ENCODE results near the gene DPCD.

Gene DPCD

DNA sequence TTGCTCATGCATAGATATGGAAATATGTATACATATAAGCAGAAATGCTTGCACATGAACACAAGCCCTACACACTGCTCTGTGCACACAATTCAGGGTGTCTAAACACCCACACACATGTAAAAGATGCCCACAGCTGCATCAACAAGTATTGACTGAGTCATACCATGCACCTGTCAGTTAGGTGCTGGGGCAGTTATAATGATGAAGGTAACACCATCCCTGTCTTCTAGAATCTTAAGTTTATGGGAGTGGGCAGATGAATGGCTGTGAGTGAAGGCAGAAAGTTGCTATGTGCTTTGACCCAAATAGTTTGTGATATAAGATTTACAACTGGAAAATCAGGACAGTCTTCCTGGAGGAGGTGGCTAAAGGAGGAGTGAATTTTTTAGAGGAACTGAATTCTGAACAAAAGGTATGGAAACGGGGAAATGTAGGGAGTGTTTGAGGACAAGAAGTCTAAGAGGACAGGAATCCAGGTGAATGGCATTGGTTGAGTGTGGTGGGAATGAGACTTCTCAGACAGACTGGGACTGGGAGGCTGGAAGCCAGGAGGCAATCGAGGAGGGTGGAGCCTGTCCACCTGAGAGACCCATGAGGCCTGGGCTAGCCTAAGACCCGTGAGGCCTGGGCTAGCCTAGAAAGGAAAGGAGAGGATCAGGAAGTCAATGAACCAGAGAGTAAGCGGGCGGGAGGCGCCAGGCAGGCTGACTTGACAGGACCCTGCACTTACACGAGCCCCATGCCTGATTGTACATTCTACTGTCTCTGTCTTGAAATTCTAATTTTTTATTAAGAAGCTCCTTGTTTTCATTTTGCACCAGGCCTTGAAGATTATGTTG lies 20.7 kb upstream of the DPCD start:
- Histone ChIP-seq H3K9me3 (ENCODE audit: control insufficient read depth, insufficient read depth, low read length) (no peaks in the 10 kb centered on the region), H3K4me3 (ENCODE audit: low read length) (no peak overlapping the region), H3K27ac (ENCODE audit: low read length) (no peak overlapping the region), H3K4me1 (ENCODE audit: control insufficient read depth, insufficient read depth, low read length) (peaks cover 6% of the 10 kb centered on the region; the same call in 1 of the 2 replicates), H3K27me3 (ENCODE audit: control insufficient read depth, insufficient read depth, low read length) (peaks cover 4% of the 10 kb centered on the region; the same call in 1 of the 2 replicates), H3K36me3 (ENCODE audit: control insufficient read depth, insufficient read depth, low read length) (no peaks in the 10 kb centered on the region)
- no peak for DNase-seq (ENCODE audit: low read depth, low spot score)
- no CpG with 5 or more reads among the region's 7 CpGs for WGBS (ENCODE audit: insufficient coverage, insufficient read length)

DNA sequence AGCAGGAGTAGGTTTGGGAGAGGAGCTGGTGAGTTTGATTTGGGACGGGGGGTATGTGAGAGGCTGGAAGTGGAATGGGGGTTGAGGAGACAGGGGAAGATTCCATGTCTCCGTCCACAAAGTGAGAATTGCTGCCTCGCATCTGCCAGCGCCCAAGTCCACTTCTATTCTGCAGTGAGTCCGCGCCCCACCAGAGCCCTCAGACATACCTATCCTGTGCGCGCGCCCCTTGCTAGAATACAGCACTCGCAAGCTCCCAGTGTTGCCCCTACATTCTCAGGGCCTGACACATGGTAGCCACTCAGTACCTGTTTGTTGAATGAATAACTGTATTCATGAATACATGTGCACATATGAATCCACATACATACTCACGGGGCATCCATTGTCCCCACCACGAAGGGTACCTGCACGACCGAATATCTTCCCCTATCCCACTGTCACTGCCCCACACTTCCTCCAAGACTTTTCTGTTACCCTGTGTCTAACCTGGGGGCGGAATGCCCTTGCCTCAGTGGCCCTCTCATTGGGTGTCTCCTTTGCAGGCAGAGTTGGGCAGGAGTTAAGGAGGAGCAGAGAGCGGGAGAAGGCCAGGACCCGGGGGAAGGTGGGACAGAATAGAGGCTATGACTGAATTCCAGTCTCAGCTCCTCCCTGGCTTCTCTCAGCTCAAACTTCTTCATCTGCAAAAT lies 19.9 kb upstream of the DPCD start:
- Histone ChIP-seq H3K36me3 (ENCODE audit: control insufficient read depth, insufficient read depth, low read length) (no peaks in the 10 kb centered on the region), H3K27me3 (ENCODE audit: control insufficient read depth, insufficient read depth, low read length) (peaks cover 4% of the 10 kb centered on the region; the same call in 1 of the 2 replicates), H3K9me3 (ENCODE audit: control insufficient read depth, insufficient read depth, low read length) (no peaks in the 10 kb centered on the region), H3K27ac (ENCODE audit: low read length) (no peak overlapping the region), H3K4me3 (ENCODE audit: low read length) (no peak overlapping the region), H3K4me1 (ENCODE audit: control insufficient read depth, insufficient read depth, low read length) (peaks cover 6% of the 10 kb centered on the region; the same call in 1 of the 2 replicates)
- no peak for DNase-seq (ENCODE audit: low read depth, low spot score)
- 100% methylated on average over 1 of the region's 17 CpGs for WGBS (ENCODE audit: insufficient coverage, insufficient read length)

DNA sequence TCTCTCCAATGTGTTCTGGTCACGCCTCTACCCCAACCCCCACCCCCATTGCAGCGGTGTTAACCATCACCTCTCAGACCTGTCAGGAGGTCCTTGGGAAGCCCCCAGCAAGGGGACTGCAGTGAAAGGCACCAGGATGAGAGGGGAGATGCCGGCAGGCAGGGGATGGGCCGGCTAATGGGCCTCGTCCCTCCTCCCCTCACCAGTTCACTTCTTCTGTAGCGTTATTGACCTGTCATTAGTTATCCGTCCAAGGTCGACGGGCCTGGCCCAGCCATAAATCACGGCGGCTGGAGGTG lies 18.8 kb upstream of the DPCD start:
- no peaks in the 10 kb centered on the region for H3K36me3 ChIP-seq (ENCODE audit: control insufficient read depth, insufficient read depth, low read length)
- peaks cover 4% of the 10 kb centered on the region; the same call in 1 of the 2 replicates for H3K27me3 ChIP-seq (ENCODE audit: control insufficient read depth, insufficient read depth, low read length)
- H3K4me1 ChIP-seq (ENCODE audit: control insufficient read depth, insufficient read depth, low read length): peaks cover 6% of the 10 kb centered on the region; the same call in 1 of the 2 replicates
- peak overlapping the region; percentile 37; the same call in 1 of the 2 replicates for H3K4me3 ChIP-seq (ENCODE audit: low read length)
- WGBS (ENCODE audit: insufficient coverage, insufficient read length): no CpG with 5 or more reads among the region's 11 CpGs
- no peaks in the 10 kb centered on the region for H3K9me3 ChIP-seq (ENCODE audit: control insufficient read depth, insufficient read depth, low read length)
- DNase-seq (ENCODE audit: low read depth, low spot score): no peak
- no peak overlapping the region for H3K27ac ChIP-seq (ENCODE audit: low read length)

DNA sequence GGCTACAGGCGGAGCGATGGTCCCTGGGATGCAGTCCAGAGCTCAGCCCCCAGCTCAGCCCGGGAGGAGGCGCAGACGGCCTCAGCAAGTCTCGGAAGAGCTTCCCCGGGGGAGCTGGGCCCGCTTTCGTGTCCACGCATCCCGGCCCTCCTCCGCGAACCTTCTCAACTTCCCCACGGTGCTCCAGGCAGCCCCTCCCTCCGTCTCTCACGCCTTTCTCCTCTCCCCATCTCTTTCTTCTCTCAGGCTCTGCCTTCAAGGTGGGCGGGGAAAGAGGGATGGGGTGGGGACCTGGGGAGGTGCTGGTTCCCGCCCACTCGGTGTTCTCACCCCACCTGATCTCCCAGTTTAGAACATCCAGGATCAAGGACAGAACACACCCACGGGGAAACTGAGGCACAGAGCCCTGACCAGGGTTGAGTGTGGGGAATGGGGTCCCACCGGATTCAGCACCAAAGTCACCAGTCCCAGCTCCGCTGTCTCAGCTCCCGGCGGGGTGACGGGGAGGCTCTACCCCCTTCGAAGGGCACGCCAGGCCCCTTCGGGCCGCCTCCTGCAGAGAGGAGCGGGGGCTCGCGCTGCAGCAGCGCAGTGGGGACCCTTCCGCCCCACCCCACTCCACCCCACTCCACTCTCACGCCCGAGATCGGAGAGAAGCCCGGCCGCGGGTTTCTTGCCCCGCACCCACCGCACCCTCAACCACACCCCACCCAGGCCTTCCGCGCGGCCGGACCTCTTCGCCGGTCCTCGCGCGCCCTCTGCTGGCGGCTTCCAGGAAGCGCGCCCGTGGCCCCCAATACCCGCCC lies 18.3 kb upstream of the DPCD start:
- Histone ChIP-seq H3K27ac (ENCODE audit: low read length) (no peak overlapping the region), H3K36me3 (ENCODE audit: control insufficient read depth, insufficient read depth, low read length) (no peaks in the 10 kb centered on the region), H3K27me3 (ENCODE audit: control insufficient read depth, insufficient read depth, low read length) (peaks cover 4% of the 10 kb centered on the region; the same call in 1 of the 2 replicates), H3K9me3 (ENCODE audit: control insufficient read depth, insufficient read depth, low read length) (no peaks in the 10 kb centered on the region), H3K4me1 (ENCODE audit: control insufficient read depth, insufficient read depth, low read length) (peaks cover 10% of the 10 kb centered on the region; the same call in 1 of the 2 replicates), H3K4me3 (ENCODE audit: low read length) (peak overlapping the region; percentile 37; the same call in 1 of the 2 replicates)
- no CpG with 5 or more reads among the region's 56 CpGs for WGBS (ENCODE audit: insufficient coverage, insufficient read length)
- DNase-seq (ENCODE audit: low read depth, low spot score): no peak

DNA sequence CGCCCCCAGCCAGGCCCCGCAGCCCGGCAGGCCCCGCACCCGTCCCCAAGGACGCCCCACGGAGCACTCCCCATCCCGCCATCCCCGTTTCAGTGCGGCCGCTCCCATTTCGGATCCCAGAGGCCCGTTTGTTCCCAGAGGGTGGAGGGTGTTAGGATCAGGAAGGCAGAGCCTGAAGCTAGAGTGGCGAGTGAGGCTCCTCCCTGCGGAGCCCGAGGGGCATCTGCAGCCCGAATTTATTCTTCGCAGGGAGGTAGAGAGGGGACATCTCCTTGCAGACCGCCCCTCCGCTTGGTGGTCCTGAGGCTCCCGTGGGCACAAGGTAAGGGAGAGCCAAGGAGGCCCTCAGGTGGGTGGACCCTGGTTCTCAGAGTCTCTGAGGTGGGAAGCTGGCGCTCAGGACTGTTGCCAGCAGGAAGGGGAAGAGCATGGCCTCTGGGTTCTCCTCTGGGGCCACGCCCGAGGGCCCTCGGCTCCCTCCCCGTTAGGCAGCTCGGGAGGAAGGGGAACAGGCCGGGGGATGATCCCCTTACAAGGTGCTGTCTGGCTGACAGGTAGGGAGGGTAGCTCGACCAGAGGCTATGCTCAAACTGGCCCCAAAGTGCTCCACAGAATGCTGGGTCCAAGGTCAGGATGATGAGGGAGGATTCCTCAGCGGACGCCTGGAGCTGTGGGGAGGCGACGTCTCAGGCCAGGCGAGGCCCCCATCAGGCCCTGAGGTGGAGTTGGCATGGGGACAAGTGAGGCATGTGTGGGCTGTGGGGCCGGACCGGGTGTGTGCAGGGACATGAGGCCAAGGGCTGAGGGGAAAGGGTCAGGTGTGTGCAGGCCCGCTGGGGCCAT lies 17.5 kb upstream of the DPCD start:
- no peak for DNase-seq (ENCODE audit: low read depth, low spot score)
- Histone ChIP-seq H3K4me1 (ENCODE audit: control insufficient read depth, insufficient read depth, low read length) (peaks cover 10% of the 10 kb centered on the region; the same call in 1 of the 2 replicates), H3K27ac (ENCODE audit: low read length) (no peak overlapping the region), H3K27me3 (ENCODE audit: control insufficient read depth, insufficient read depth, low read length) (peaks cover 4% of the 10 kb centered on the region; the same call in 1 of the 2 replicates), H3K4me3 (ENCODE audit: low read length) (peak overlapping the region; percentile 37; the same call in 1 of the 2 replicates), H3K36me3 (ENCODE audit: control insufficient read depth, insufficient read depth, low read length) (no peaks in the 10 kb centered on the region), H3K9me3 (ENCODE audit: control insufficient read depth, insufficient read depth, low read length) (no peaks in the 10 kb centered on the region)
- WGBS (ENCODE audit: insufficient coverage, insufficient read length): no CpG with 5 or more reads among the region's 37 CpGs

DNA sequence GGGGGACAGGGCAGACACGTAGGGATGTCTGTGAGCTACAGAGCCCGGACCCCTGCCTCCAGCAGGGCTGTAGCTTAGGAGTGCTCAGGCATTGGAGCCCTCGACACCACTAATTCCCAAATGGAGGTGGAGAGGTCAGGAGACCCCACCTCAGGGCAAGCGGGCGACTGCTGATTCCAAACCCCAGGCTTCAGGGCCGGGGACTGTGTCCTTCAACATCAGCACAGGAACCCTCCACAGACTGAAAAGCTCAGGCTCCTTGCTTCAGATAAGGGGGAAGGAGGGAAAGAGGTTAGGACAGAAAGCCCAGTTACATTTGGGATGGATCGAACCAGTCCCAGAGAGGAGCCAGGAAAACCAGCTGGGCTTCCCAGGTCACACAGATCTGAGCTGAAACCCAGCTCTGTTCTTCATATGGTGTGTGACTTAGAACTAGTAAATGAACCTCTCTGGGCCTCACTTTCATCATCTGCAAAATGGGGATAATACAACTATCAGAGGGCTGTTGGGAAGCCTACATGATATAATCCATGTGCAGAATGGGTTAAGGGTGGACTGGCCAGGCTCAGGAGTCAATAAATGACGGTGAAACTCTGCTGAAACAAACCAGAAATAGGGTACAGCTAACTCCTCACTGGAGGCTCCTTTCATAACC lies 16.7 kb upstream of the DPCD start:
- Histone ChIP-seq H3K36me3 (ENCODE audit: control insufficient read depth, insufficient read depth, low read length) (no peaks in the 10 kb centered on the region), H3K27ac (ENCODE audit: low read length) (no peak overlapping the region), H3K27me3 (ENCODE audit: control insufficient read depth, insufficient read depth, low read length) (peaks cover 4% of the 10 kb centered on the region; the same call in 1 of the 2 replicates), H3K4me1 (ENCODE audit: control insufficient read depth, insufficient read depth, low read length) (peaks cover 8% of the 10 kb centered on the region; the same call in 1 of the 2 replicates), H3K9me3 (ENCODE audit: control insufficient read depth, insufficient read depth, low read length) (no peaks in the 10 kb centered on the region), H3K4me3 (ENCODE audit: low read length) (no peak overlapping the region)
- WGBS (ENCODE audit: insufficient coverage, insufficient read length): no CpG with 5 or more reads among the region's 8 CpGs
- DNase-seq (ENCODE audit: low read depth, low spot score): no peak

DNA sequence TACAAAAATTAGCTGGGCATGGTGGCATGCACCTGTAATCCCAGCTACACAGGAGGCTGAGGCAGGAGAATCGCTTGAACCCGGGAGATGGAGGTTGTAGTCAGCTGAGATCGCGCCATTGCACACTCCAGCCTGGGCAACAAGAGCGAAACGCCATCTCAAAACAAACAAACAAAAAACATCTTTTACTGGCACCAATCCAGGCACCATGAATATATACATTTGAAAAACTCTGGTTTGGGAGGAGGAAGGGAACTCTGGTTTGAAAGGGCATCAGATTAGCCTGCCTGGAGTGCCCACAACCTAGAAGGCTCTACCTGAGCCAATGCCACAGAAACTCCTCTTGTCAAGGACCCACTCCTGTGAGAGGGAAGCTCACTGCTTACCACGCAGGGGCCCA lies 16.0 kb upstream of the DPCD start:
- no peak for DNase-seq (ENCODE audit: low read depth, low spot score)
- peaks cover 4% of the 10 kb centered on the region; the same call in 1 of the 2 replicates for H3K27me3 ChIP-seq (ENCODE audit: control insufficient read depth, insufficient read depth, low read length)
- no peak overlapping the region for H3K4me3 ChIP-seq (ENCODE audit: low read length)
- no CpG with 5 or more reads among the region's 7 CpGs for WGBS (ENCODE audit: insufficient coverage, insufficient read length)
- no peak overlapping the region for H3K27ac ChIP-seq (ENCODE audit: low read length)
- H3K36me3 ChIP-seq (ENCODE audit: control insufficient read depth, insufficient read depth, low read length): no peaks in the 10 kb centered on the region
- no peaks in the 10 kb centered on the region for H3K9me3 ChIP-seq (ENCODE audit: control insufficient read depth, insufficient read depth, low read length)
- peaks cover 5% of the 10 kb centered on the region; the same call in 1 of the 2 replicates for H3K4me1 ChIP-seq (ENCODE audit: control insufficient read depth, insufficient read depth, low read length)

DNA sequence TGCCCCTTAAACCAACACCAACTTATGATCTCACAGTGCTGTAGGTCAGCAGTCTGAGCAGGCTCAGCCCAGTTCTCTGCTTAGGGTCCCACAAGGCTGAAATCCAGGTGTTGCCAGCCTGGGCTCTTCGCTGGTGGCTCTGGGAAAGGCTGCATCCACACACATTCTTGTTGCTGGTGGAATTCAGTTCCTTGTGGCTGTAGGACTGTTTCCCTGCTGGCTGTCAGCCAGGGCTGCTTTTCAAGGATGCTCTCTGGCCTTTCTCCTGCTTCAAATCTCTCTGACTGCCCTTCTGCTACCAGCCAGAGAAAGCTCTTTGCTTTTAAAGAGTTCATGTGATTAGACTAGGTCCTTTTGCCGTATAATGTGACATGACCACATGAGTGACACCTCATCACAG lies 15.3 kb upstream of the DPCD start:
- H3K4me1 ChIP-seq (ENCODE audit: control insufficient read depth, insufficient read depth, low read length): peaks cover 5% of the 10 kb centered on the region; the same call in 1 of the 2 replicates
- no peak overlapping the region for H3K27ac ChIP-seq (ENCODE audit: low read length)
- no peaks in the 10 kb centered on the region for H3K9me3 ChIP-seq (ENCODE audit: control insufficient read depth, insufficient read depth, low read length)
- H3K27me3 ChIP-seq (ENCODE audit: control insufficient read depth, insufficient read depth, low read length): peaks cover 4% of the 10 kb centered on the region; the same call in 1 of the 2 replicates
- no peak overlapping the region for H3K4me3 ChIP-seq (ENCODE audit: low read length)
- H3K36me3 ChIP-seq (ENCODE audit: control insufficient read depth, insufficient read depth, low read length): no peaks in the 10 kb centered on the region
- no peak for DNase-seq (ENCODE audit: low read depth, low spot score)
- WGBS (ENCODE audit: insufficient coverage, insufficient read length): no CpG with 5 or more reads among the region's 2 CpGs

Measured in iPS DF 6.9 (cell line).